Activated CD4-positive, alpha-beta T cell treated with anti-CD3 and anti-CD28 coated beads, Interleukin-10, Interleukin-2, amounts not matched to agents 100 ng/mL and 50 ng/mL, durations not matched to agents 16 hours and 8 hours (primary cell): ENCODE results near the gene MIPOL1.
"Not testable (repeated sequence)": the region's sequence is repeated elsewhere in the genome, so short reads cannot be mapped to it uniquely, and the experiment has no call there.

Experiments used
- DNase-seq: peaks from one replicate; pipeline ENCODE4 v3.0.0-alpha.2; 2020

MIPOL1 gene

DNA sequence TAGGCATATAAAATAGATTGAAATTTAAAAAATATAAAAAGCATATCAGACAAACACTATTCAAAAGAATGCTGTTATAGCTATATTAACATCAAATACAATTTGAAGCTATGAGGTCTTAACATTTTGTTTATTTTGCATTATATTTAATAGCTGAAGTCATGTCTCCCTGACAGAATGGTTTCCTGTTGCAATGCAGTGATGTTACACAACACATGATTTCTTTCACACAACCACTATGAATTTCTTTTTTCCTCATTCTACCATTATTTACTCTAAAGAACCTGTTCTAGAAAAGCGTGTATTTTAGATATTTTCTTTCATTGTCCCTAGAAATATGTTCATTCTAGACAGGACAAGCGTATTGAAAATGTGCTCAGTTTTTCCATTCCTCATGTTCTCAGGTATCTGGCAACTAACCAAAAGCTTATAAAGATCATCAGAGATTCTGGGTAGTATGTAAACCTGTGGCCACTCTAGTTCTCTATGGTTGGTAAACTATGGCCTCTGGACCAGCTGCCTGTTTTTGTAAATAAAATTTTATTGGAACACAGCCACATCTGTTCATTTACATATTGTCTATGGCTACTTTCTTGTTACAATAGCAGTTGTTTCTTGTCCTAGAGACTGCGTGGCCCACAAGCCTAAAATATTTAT, 213.5 kb downstream of the MIPOL1 start:
- DNase-seq: no peak

DNA sequence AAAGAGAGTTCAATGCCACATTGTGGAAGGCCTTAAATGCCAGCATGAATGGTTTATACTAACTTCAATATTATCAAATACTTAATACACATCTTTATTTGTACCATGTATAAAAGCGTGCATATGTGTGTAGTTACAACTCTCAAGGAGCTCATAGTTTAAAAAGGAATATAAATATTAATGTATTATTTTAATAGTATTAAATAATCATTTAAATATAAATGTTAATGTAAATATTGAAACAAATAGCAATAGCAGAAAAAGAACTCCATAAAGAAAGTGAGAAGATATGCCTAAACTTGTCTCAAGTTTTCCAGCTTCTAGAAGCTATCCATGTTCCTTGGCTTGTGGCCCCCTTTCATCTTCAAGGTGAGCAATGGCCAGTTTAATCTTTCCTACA, 215.3 kb downstream of the MIPOL1 start:
- DNase-seq: no peak

DNA sequence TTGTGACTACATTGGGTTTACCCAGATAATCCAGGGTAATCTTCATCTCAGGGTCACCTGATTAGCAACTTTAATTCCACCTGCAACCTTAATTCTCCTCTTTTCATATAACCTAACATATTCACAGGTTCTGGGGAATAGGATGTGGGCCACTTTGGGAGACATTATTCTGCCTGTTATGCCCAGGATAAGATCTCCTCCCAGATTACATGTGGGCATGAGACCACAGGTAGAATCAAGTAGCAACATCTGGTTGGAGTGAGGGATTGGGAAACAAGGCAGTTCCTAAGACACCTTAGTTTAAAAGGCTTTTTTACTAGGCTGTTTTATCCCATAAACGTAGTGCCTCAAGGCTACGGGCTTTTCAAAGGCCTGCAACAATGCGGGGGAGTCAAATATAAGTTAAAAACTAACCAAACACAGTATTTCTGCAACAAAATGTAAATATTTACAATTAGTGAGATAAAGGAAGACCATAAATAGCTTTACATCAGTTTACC, 215.8 kb downstream of the MIPOL1 start:
- DNase-seq: no peak

DNA sequence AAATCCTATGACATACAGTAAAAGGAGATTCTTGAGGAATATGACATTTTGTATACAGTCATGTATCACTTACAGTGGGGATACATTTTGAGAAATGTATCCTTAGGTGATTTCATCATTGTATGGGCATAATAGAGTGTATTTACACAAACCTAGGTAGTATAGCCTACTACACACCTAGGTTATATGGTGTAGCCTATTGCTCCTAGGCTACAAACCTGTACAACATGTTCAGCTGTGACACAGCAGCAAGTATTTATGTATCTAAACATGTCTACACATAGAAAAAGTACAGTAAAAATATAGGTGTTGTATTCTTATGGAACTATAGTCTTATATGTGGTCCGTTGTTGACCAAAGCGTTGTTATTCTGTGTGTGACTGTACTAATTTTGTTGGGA, 218.5 kb downstream of the MIPOL1 start:
- no peak for DNase-seq

DNA sequence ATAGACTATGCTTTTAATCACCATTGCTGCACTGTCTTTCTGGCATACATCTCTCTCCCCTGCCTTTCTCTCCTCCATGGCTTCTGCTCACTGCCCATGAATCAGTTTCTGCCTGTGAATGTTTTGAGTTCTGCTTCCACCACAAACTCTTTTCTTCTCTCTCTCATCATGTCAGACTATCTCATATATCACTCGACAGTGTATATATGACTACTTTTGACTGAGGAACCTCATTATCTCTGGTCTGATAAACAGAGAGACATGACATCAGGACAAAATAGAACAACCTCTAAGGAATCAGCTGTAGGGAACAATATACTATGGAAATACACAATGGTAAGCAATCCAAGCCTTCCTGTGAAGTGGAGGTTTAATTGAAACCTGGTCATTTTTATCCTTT, 219.4 kb downstream of the MIPOL1 start:
- DNase-seq: no peak

DNA sequence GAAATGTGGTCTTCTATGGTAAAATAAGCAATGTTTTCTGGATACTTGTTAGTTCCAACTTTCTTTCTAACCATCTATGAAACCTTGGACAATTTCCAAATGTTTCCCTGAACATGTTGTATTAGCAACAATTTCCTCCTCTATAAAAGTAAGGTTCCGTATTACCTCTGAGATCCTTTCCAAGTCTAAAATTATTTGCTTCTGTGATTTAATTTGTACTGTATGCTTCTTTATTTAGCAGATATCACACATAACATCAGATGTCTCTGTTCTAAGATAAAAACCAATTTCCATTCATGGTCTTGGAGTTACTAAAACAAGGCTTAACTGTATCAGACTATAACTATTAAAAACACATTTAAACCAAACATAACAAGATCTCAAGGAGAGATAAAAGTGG, 220.1 kb downstream of the MIPOL1 start:
- no peak for DNase-seq

DNA sequence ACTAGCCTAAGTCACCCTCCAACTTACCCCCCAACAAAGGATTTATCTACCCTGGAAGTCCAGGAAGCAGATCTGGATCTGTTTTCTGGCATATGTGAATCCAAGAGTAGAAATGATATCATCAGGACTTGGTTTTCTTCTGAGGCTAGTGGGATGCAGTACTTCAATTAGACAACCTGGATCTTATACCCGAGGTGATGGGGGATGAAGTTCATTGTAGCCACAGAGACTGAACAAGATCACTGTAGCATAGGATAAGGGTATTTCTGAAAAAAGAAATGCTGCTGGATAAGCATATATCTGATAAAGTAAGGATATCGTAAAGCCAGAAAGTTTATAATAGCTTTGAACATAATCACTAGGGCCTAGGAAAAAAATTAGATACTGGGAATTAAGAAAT, 222.9 kb downstream of the MIPOL1 start:
- DNase-seq: no peak

DNA sequence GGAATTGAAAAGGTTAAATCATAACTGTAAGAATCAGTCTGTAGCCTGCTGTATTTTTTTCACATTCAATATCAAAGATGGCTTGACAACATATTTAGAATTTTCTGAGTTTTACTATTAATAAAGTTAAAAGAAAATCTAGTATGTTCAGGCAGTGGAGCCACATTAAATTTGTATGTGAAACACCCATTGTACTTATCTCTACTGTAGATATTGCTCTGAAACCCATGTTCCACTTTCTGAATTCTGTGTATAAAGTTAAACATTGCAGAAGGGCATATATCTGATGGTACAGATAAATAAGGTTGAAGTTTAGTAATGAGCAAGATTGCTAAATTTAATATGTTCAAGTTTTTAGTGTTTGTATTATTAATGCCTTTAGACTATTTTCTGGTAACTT, 224.6 kb downstream of the MIPOL1 start:
- no peak for DNase-seq

DNA sequence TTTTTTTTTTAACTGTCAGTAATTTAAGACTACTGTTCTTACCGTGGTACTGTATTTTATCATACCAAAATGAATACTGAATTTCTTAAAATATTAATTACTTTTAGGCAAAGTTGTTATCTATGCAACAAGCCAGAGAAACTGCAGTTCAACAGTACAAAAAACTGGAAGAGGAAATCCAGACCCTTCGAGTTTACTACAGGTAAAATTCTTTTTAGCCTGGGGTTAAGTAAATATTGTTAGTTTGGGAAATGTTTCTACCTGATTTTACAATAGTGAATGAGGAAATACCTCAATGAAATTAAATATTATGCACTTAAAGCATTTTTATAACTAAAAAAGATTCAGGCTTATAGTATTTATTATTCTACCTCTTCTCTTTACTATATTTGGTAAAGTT, 225.0 kb downstream of the MIPOL1 start:
- DNase-seq: no peak

DNA sequence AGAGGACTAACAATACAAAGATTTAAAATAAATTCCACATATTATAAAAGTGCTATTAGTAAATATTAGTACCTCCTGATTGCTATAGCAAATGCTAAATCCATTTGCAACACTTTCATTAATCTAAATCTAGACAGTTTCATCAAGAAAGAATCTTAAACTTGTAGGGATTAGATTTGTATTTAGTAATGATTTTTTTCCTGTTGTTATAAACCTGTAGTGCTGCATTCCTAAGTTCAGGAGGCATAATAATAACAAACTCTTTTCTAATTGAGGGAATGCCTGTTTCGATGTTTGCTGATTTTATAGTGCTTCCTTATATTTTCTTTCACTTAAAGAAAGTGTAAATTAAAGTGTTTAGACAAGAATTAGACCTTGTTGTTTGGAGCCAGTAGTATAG, 231.2 kb downstream of the MIPOL1 start:
- no peak for DNase-seq

DNA sequence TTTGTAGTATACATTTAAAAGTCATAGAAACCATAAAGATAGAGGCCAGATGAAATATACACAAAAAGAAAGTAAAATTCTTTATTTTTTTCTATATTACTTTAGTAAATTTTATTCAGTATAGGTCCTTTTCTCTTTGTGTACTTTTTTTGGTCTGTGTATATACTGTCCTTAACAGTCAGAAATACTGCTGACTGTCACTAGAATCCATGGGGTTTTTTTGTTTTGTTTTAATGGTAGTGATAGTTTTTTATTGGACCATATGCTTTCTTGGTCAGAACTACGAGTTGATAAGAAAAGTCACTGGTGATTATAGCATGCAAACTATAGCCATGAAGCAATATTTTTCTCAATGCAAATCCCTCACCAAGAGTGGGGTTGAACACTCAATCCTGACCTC, 231.9 kb downstream of the MIPOL1 start:
- DNase-seq: no peak

DNA sequence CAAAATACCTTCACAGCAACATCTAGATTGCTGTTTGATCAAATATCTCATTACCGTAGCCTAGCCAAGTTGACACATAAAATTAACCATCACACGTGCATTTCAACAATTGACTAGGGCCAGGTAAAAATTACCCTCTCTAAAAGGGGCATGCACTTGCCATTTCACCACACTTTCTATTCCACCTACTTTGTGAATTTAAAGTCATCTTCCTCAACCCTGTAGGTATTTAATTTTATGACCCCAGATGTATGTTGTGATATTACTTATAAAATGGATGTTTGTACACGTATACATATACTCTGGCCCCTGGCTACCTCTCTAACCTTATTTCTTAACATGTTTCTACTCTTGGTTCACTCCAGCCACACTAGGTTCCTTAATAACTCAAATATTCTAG, 237.1 kb downstream of the MIPOL1 start:
- DNase-seq: no peak

DNA sequence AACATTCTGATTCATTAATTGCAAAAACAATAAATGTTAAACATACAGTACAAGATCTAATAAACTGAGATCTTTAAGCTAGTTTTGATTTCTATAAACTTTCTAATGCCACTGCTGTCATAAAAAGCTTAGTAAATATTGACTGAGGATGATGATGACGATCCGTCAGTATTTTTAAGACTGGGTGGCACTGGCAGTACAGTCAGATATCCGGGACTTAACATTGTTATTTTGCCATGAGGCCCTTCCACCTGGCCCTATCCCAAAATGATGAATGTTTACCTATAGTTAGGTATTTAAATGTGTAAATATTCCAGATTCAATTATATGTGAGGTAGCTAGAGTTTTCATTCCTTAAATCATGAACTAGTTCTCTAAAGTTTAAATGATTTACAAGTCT, 238.8 kb downstream of the MIPOL1 start:
- DNase-seq: no peak

DNA sequence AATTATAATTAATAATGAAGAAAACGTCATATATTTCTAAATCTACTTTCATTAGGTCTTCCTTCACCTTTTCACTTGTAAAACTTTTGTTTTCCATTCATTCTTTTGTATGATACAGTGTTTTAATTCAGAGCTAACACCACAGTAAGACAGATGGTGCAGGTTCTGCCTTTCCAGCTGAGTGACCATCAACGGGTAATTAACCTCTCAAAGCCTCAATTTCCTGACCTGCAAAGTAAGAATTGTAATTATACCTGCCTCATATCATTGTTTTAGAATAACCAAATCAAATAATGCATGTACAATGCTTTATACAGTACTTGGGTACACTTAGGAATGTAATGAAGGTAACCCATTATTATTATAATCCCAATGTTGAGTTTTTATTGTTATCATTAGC, 239.8 kb downstream of the MIPOL1 start:
- no peak for DNase-seq

DNA sequence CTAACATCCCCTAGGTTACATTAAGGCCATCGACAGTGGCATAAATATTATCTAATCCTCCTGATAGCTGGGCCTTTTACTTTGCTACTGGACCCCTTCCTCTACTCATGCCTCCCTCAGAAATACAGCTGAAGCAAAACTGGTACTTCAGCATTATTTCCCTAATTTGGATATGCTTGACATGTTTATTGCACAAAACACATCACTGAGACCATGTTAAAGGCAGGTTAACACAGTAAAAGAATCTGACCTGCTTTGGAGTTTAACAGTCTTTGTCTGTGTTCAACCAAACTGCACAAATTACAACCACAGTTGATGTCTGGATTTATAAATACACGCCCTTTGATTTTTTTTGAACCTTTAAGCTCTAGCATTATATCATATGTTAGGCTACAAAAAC, 240.7 kb downstream of the MIPOL1 start:
- no peak for DNase-seq

DNA sequence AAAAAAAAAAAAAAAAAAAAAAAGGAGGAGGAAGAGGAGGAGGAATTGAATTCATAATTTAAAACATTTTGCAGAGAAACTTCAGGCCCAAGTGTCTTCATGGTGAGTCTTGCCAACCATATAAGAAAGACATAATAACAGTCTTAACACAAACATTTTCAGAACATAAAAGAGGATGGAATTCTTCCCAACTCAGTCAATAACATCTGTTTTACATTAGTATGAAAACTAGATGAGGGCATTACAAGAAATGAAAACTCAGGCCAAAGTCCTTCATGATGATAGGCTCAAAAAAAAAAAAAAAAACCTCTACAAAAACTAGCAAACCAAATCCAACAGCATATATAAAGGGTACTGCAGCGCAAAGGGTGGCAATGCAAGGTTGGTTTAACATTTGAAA, 245.7 kb downstream of the MIPOL1 start:
- DNase-seq: no peak

DNA sequence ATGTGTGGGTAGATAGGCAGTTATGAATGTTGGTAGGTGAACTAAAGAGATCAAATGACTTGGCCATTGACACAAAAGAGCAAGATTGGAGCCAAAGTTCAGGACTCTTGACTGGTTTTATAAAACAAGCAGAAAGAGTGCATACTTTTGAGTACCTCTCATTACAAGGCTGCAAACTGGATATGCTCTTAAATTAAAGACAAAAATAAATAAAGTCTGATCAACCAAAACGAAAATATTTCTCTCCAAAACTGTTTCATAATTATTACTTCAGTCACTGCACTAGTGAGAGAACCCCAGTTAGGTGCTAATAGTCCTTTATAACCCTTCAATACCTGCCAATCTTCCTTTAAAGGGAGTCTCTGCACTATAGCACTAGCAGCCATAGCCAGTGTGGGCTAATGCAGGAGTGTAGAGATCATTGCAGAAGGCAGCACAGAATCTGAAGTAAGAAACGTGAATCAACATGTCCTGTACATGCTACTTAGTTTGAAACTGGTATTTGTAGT, 250.2 kb downstream of the MIPOL1 start:
- DNase-seq: no peak

DNA sequence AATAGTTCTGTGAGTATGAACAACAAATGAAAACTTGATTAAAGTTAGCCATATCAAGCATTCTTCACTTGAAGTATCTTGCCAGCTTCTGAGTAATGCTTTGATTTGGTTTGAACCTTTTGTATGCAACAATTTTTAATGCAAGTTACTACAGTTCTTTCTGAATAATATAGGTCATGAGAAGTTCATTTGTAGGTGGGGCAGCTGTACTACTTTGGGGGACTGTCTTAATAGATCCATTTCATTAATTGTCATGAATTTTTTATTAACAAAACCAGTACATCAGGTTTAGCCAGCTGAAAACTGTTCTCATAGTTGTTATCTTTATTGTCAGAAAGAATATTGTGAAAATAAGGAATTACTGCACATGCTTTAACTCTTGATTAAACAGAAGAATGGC, 254.6 kb downstream of the MIPOL1 start:
- no peak for DNase-seq

DNA sequence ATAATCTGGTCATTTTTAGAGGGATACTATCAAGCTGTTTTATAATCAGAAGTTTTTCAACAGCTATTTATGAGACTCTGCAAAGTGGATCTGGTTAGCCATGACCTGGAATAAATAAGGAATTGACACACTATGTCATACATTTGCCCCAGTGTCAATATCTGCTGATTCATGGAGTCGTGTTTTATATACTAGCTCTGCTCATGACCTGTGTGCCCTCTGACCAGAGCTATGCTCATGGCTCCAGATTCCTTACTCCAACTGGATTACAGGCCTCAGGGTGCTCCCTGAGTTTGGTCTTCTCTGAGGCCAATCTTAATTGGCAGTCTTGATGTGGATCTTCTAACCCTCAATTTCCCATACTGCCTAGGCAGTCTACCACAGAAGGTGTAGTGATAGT, 256.2 kb downstream of the MIPOL1 start:
- no peak for DNase-seq

DNA sequence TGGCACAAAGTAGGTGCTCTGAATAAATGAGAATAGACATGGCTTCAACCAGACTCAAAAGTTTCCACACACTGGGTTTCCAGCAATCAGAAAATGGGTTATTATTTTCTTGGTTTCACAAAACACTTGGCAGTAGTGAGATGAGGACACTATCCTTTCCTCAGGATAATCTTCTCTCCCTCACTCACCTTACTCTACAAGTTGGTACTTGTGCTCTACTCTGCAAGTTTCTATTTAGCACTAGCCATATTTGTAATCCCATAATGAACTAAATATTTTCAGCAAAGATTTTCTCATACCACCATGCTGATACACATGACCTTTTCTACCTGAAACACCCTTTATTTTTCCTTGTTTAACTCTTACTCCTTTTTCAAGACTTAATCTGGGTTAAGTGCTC, 259.6 kb downstream of the MIPOL1 start:
- no peak for DNase-seq

DNA sequence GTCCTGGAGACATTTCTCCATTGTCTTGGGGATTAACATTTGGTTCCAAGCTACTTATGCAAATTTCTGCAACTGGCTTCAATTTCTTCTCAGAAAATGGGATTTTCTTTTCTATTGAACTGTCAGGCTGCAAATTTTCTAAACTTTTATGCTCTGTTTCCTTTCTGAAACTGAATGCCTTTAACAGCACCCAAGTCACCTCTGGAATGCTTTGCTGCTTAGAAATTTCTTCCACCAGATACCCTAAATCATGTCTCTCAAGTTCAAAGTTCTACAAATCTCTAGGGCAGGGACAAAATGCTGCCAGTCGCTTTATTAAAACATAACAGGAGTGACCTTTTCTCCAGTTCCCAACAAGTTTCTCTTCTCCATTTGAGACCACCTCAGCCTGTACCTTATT, 264.7 kb downstream of the MIPOL1 start:
- not testable (repeated sequence) for DNase-seq

DNA sequence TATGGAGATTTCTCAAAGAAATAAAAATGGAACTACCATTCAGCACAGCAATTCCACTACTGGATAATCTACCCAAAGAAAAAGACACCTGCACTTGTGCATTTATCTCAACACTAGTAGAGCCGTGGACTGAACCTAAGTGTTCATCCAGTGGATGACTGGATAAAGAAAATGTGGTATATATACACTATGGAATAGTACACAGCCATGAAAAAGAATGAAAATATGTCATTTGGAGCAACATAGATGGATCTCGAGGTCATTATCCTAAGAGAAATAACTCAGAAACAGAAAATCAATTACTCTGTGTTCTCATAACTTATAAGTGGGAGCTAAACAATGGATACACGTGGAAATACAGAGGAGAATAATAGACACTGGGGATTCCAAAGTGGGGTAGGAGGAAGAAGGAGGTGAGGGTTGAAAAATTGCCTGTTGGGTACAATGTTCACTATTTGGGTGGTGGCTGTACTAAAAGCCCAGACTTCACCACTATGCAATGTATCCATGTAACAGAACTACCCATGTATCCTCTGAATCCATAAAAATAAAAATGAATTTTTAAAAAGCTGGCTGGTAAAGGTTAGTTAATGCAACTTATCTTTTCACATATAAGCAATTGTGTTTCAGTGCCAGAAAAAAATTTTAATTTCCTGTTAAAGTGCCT, 266.6 kb downstream of the MIPOL1 start:
- no peak for DNase-seq

DNA sequence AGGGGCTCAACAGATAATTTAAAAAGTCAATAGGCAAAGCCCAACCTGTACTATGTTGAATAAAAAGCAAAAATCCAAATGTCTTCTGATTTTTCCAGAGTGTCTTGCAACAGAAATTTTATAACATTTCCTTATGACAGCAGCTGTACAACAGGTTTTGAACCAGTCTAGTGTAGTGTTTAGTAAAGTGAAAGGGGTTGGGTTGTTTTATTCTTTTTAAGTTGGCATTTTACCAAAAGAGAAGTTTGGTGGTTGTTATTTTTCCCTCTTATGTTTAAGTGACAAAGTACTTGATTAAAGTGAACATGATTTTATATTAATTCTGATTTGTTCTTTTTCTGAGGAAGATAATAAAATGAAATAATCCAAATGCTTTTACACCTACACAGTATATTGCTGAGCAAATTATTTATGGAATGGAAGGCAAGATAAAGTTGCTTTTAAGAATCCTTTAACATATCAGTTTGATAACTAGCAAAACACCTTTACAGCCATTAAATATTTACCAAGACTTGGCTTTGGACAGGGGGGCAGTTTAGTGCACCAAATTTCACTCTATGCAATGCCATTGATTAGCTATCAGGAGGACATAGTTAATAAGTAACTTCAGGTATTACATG, 268.4 kb downstream of the MIPOL1 start:
- no peak for DNase-seq

DNA sequence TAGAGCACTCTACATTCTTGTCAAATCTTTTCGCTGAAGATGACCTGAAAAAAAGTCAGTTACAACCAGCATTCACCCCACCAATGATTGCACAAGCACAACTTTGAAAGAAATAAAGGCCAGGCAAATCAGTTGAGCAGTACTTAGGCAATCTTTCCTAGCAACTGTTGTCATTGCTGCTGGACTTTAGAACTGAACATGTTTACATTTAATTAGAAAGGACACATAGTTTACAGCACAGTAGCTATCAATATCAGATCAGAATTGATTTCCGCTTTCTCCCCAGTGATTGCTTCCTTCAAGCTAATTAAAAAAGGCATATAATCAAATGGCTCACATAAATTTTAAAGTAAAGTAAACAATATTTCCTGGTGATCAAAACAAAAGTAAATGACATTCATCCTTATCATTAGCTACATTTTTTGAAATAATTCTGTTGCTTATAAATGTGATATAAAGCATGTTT, 268.9 kb downstream of the MIPOL1 start:
- DNase-seq: no peak
